Airway epithelial cell (primary cell): ENCODE results near the gene DMC1. TPM values are rescaled to one million over a fixed set of nuclear protein-coding genes. Genes with fewer than 3 reads are reported as not detected.

Source experiments
- total RNA-seq: library from RNA; depleted of rRNA; stranded (reverse); fragments of >200 nt; gene quantifications from 2 replicates; pipeline ENCODE4 v1.2.3, GENCODE V29; 2015

DMC1 gene, protein sequence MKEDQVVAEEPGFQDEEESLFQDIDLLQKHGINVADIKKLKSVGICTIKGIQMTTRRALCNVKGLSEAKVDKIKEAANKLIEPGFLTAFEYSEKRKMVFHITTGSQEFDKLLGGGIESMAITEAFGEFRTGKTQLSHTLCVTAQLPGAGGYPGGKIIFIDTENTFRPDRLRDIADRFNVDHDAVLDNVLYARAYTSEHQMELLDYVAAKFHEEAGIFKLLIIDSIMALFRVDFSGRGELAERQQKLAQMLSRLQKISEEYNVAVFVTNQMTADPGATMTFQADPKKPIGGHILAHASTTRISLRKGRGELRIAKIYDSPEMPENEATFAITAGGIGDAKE
- total RNA-seq: 1.6 and 24.8 TPM in 2 replicates

GRCh38 chr22:38569972-38570778, at the start of gene DMC1:
Gene DMC1 (minus strand): TSS chr22:38570183. CDS start chr22:38568256, 1,927 bp downstream.

GRCh38 chr22:38506118-38506962, 63.6 kb downstream of the DMC1 start, which contains the start of gene DDX17:
Gene DDX17 (minus strand): TSS chr22:38506311.

Other genes with a start within 250 kb of the DMC1 start
- gene KCNJ4, start 115.0 kb downstream of the DMC1 start, total RNA-seq: not detected in 2 replicates
- gene KDELR3, start 102.1 kb downstream of the DMC1 start, total RNA-seq: 5.8 and 16.4 TPM in 2 replicates
- 122 and 230 TPM in 2 replicates for gene DDX17, start 63.9 kb downstream of the DMC1 start, total RNA-seq
- gene FAM227A, start 86.2 kb upstream of the DMC1 start, total RNA-seq: 0.98 and 2.6 TPM in 2 replicates
- 24.1 and 30.4 TPM in 2 replicates for gene CBY1, start 86.5 kb upstream of the DMC1 start, total RNA-seq
- gene TOMM22, start 111.8 kb upstream of the DMC1 start, total RNA-seq: 72.0 and 78.9 TPM in 2 replicates
- gene JOSD1, start 130.8 kb upstream of the DMC1 start, total RNA-seq: 39.9 and 62.0 TPM in 2 replicates
- 19.3 and 29.7 TPM in 2 replicates for gene GTPBP1, start 135.8 kb upstream of the DMC1 start, total RNA-seq
- 81.4 and 85.8 TPM in 2 replicates for gene SUN2, start 185.8 kb upstream of the DMC1 start, total RNA-seq
- gene DNAL4, start 224.0 kb upstream of the DMC1 start, total RNA-seq: 20.5 and 23.1 TPM in 2 replicates